NOMO-1 (cell line): ENCODE data around the gene MTF1.
A peak's percentile ranks its signal among the peaks of the same experiment; 100 is the strongest.

ENCODE experiments used
- DNase-seq, 2 experiments: peaks; one replicate each; lab custom pipeline; 2025; ENCODE audit not compliant: unreplicated experiment in 2 of 2; lab: John Stamatoyannopoulos, UW

MTF1 gene

GRCh38 chr1:37839676-37840075 lies 19.7 kb downstream of the MTF1 start:
- DNase-seq = no peak

GRCh38 chr1:37836788-37837187 lies 22.6 kb downstream of the MTF1 start:
- no peak for DNase-seq

- no peak for DNase-seq
Observed at GRCh38 chr1:37831809-37832208, 27.6 kb downstream of the MTF1 start.

- no peak for DNase-seq
Observed at GRCh38 chr1:37831109-37831508, 28.3 kb downstream of the MTF1 start.

- no peak for DNase-seq
Observed at GRCh38 chr1:37828410-37829074, 30.9 kb downstream of the MTF1 start.

GRCh38 chr1:37825506-37825905 lies 33.9 kb downstream of the MTF1 start:
- DNase-seq = peak; percentile 6 to 63

- no peak for DNase-seq
Observed at GRCh38 chr1:37824001-37824400, 35.4 kb downstream of the MTF1 start.

- DNase-seq = no peak
Observed at GRCh38 chr1:37822906-37823815, 36.2 kb downstream of the MTF1 start.

- no peak for DNase-seq
Observed at GRCh38 chr1:37821481-37821880, 37.9 kb downstream of the MTF1 start.

GRCh38 chr1:37817481-37817880 lies 41.9 kb downstream of the MTF1 start:
- no peak for DNase-seq

GRCh38 chr1:37814252-37814651 lies 45.1 kb downstream of the MTF1 start:
- DNase-seq = no peak

- no peak for DNase-seq
Observed at GRCh38 chr1:37813529-37814145, 45.8 kb downstream of the MTF1 start.

- peak; percentile 49 for DNase-seq
Observed at GRCh38 chr1:37811027-37811655, 48.3 kb downstream of the MTF1 start.

- DNase-seq = no peak
Observed at GRCh38 chr1:37809942-37810341, 49.5 kb downstream of the MTF1 start.

GRCh38 chr1:37808369-37809319 lies 50.7 kb downstream of the MTF1 start:
- peak; percentile 41 to 60 for DNase-seq

- DNase-seq = peak; percentile 83 to 84
Observed at GRCh38 chr1:37807555-37808368, 51.6 kb downstream of the MTF1 start, which contains the start of the genes C1orf122 and YRDC. C1orf122 (plus strand) TSS chr1:37807790; CDS start chr1:37808405, 615 bp downstream. YRDC (minus strand) TSS chr1:37808208; CDS start chr1:37808180, 28 bp downstream.

GRCh38 chr1:37807220-37807554 lies 52.2 kb downstream of the MTF1 start:
- no peak for DNase-seq

- DNase-seq = no peak
Observed at GRCh38 chr1:37802439-37802838, 57.0 kb downstream of the MTF1 start.

GRCh38 chr1:37797750-37798345 lies 61.5 kb downstream of the MTF1 start:
- no peak for DNase-seq
